Ishikawa (cell line): ENCODE data around the gene ADH1A.

Experiments
- EP300 ChIP-seq: IDR thresholded peaks from 2 replicates; pipeline ENCODE4 v1.6.1; 2012; ENCODE audit warnings: borderline replicate concordance
- TCF12 ChIP-seq: IDR thresholded peaks from 2 replicates; pipeline ENCODE4 v1.6.1; 2012; ENCODE audit warnings: low read depth

DNA sequence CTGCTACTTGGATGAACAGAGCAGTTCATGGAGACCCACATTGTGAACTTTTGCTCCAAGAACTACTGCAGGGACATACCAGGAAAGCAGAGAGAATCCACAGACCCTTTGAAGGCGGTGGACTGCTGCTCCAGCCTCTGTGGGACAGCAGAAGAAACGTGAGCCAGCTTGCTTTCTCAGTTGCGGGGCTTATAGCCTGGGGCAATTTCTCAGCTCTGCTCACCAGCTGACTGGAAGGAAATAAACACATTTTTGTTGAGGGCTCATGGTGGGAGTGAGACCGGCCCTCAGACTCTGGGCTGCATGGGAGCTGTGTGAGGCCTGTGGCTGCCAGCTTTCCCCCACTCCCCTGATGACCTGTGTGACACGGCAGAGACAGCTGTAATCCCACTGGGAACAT, 2.6 kb upstream of the ADH1A start:
- TF ChIP-seq EP300 (no peak), TCF12 (no peak)
